GM19467 (cell line): ENCODE data around the gene UGT2B7.

ENCODE experiments used
- ATAC-seq: cut with Tn5 transposase; IDR thresholded peaks from one replicate; pipeline ENCODE4 v1.9.1; 2021; ENCODE audit warnings: mild to moderate bottlenecking, moderate library complexity; ENCODE audit not compliant: unreplicated experiment

Gene UGT2B7

GRCh38 chr4:69147334-69147733, 51.1 kb downstream of the UGT2B7 start:
- no peak for ATAC-seq

GRCh38 chr4:69154021-69154420, 57.7 kb downstream of the UGT2B7 start:
- ATAC-seq, result no peak

GRCh38 chr4:69156913-69157312, 60.6 kb downstream of the UGT2B7 start:
- no peak for ATAC-seq
